ENCODE measurements around the gene SLC6A3.

The SLC6A3 gene

DNA sequence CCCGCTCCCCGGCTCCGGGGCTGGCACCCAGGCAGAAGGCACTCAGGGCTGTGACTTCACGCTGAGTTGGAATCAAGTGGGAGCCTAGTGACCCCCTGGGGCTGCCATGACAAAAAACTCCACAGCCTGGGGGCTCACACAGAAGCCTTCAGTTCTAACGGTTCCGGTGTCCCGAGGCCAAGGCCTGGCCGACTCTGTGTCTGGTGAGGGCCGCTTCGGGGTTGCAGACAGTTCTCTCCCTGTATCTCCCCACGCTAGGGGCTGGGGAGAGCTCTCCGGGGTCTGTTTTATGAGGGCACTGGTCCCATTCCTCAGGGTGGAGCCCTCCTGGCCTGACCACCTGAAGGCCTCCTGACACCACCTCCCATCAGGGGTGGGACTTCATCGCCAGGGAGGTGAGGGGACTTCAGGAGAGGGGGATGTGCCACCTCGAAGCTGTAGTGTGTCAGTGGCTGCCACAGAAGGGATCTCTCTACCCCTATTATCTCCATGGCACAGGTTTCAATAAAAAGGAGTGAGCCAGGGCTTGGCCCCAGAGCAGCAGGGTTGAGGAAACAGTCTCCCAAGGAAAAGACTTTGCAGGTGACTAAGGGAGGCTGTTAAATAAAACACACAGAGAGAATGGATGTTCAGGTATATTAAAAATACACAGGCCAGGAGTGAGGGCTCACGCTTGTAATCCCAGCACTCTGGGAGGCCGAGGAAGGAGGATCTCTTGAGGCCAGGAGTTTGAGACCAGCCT is 1.5 kb upstream of the SLC6A3 start:
- DNase-seq: peak in 6 of 42 donors; percentile 0 to 16 (median 13)
- intact Hi-C loops (cut with DNase I): no loop called here

DNA sequence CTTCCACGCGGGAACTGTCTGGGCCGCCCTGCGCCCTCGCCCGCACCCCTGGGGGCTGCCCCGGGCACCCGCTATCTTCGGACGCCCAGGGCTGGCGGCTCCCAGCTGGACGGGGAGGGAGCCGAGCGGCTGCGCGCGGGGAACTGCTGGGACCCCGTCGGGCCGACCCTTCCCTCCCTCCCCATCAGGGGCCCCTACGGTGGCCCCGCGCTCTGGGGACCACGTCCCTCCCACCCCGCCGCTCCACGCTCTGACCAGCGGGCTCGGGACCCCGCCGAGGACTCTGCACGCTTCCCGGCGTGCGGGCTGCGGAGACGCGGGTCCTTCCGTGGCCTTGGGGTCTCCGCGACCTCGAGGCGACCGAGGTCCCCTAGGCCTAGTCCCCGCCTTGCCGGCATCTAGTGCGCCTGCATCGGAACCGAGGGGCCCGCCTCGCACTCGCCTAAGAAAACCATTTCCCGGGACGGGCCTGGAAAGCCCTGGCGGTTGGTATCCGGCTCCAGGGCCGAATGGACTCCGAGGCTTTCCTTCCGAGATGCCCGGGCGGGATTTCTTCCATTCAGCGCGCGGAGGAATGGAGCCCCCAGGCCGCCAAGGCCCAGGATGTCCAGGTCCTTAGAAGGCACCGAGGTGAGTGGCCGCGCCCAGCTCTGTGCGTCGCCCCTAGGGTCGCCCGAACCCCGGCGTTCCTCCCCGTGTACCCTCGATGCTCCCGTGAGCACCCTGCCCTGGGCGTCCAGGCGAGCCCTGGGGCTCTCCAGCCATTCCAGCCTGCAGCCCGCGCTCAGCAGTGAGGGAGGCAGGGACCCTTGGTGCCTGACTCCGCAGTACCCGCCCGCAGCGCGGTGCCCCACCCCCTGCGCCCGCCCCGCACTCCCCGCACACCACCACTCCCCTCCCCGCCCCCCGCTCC is 705 bp upstream of the SLC6A3 start:
- peak in 7 of 42 donors; percentile 6 to 39 (median 11) for DNase-seq
- intact Hi-C loops (cut with DNase I): no loop called here

- peak in 6 of 42 donors; percentile 6 to 37 (median 12) for DNase-seq
- intact Hi-C loops (cut with DNase I): no loop called here
Observed at GRCh38 chr5:1444361-1445189, 665 bp downstream of the SLC6A3 start.

- intact Hi-C loops (cut with DNase I): no loop called here
- DNase-seq: peak in 4 of 42 donors; percentile 6 to 26 (median 16)
Observed at GRCh38 chr5:1443991-1444360, 1.3 kb downstream of the SLC6A3 start.

GRCh38 chr5:1443171-1443570 is 2.1 kb downstream of the SLC6A3 start:
- DNase-seq: peak in 3 of 42 donors; percentile 1 to 20 (median 11)
- intact Hi-C loops (cut with DNase I): no loop called here

DNA sequence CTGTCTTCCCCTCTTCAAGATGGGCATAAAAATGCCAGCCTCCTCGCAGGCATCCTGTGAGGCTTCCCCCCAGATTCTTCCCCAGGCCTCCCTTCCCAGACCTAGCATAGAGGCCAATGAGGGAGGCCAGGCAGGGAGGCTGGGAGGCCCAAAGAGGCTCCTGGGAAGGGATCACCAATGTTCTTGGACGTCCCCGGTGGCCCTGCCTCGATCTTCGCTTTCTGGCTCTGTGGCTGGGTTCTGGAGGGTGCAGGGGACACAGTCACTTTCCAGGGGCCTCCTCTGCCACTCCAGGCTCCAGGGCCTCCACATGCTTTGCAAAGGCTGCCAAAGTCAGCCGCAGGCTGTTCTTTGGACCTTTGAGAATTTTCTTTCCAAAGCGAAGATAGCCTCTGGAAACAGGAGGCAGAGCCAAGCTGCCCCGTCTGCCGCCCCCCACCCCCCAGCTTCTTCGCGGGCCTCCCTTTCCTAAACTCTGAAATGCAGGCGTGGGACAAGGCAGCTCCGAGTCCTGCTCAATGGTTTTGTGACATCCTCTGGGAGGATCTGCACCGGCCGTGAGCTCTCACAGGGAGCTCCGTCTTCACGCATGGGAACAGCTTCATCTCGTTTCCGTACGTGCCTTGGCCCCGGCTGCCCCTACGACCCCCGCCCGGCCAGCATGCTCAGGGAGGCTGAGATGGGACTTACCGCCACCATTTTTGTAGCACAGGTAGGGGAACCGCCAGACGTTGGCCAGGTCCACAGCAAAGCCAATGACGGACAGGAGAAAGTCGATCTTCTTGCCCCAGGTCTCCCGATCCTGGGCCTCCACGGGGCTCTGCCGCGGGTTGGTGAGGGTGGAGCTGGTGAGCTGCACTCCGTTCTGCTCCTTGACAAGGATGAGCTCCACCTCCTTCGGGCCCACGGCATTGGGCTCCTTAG is 2.8 kb downstream of the SLC6A3 start:
- intact Hi-C loops (cut with DNase I): no loop called here

GRCh38 chr5:1441166-1441865 is 3.9 kb downstream of the SLC6A3 start:
- DNase-seq: peak in 4 of 42 donors; percentile 6 to 33 (median 10)
- intact Hi-C loops (cut with DNase I): no loop called here

More for the DNA sequence above, 2.8 kb downstream of the SLC6A3 start:
- peak in 4 of 42 donors; percentile 6 to 32 (median 9) for DNase-seq

DNA sequence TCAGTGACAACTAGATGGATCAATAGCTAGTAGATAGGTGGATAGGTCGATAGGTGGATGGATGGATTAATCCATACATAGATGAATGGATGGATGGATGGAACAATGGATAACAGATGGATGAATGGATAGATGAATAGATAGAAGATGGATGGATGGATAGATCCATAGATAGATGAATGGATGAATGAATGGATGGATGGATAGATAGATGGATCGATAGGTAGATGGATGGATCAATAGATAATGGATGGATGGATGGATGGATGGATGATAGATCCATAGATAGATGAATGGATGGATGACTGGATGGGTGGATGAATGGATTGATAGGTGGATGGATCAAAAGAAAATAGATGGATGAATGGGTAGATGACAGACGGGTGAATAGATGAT is 5.1 kb downstream of the SLC6A3 start:
- intact Hi-C loops (cut with DNase I): no loop called here
- no peak for DNase-seq

- intact Hi-C loops (cut with DNase I): no loop called here
- DNase-seq: peak in 6 of 42 donors; percentile 3 to 18 (median 12)
Observed at GRCh38 chr5:1439388-1440097, 5.7 kb downstream of the SLC6A3 start.

DNA sequence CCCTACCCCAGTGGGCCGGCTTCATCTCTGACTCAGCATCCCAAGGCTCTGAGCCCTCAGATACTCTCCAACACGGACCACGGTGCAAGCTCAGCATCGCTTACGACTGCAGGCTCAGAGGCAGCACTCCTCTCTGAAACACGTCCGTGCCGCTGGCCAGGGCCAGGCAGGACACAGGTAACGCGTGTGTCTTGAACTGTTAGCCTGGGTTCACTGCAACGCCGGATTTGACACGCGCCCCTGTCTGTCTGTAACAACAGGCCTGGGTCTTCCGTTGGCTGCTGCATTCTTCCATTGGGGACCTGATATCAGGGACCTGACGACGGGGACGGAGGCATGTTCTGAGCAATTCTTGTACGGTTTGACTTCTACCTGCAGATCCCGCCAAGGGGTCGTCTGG is 6.4 kb downstream of the SLC6A3 start:
- DNase-seq: peak in 5 of 42 donors; percentile 1 to 29 (median 10)

GRCh38 chr5:1437876-1438559 is 7.2 kb downstream of the SLC6A3 start:
- intact Hi-C loops (cut with DNase I): no loop called here
- DNase-seq: peak in 8 of 42 donors; percentile 2 to 34 (median 10)

More for the DNA sequence above, 6.4 kb downstream of the SLC6A3 start:
- intact Hi-C loops (cut with DNase I): no loop called here

- intact Hi-C loops (cut with DNase I): no loop called here
- DNase-seq: peak in 5 of 42 donors; percentile 1 to 20 (median 7)
Observed at GRCh38 chr5:1437226-1437829, 7.9 kb downstream of the SLC6A3 start.

- peak in 7 of 42 donors; percentile 1 to 22 (median 10) for DNase-seq
- intact Hi-C loops (cut with DNase I): no loop called here
Observed at GRCh38 chr5:1436681-1437080, 8.6 kb downstream of the SLC6A3 start.

DNA sequence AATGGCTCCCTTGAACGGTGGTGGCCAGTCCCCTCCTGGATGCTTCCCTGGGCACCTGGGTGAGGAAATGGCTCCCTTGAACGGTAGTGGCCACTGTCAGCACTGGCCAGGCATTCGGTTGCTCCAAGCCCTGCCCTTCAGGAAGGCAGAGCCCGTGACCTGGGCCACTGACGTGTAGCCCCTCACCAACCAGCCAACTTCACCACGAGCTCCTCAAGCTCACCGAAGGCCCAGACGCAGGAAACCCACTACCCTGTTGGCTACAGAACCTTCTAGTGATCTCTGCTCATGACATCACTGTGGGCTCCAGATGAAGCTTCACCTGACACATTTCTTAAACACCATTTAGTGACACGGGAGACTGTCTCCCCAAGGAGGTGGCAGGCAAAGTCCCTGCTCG is 9.2 kb downstream of the SLC6A3 start:
- intact Hi-C loops (cut with DNase I): no loop called here
- peak in 6 of 42 donors; percentile 1 to 11 (median 7) for DNase-seq

DNA sequence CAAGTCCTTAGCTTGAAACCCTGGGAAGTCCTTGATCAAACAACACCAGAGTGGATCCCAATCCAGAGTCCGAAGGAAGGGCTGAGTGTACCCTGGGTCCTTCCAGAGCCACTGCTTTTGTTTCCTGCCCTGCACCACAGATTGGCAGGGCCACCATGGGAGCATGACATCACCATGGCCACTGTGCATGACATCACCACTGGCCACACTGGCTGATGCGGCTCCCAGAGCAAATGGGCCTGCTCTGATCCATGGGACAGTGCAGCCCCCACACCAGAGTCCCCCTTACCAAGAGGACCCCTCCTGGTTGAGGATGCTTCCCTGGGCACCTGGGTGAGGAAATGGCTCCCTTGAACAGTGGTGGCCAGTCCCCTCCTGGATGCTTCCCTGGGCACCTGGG is 9.9 kb downstream of the SLC6A3 start:
- intact Hi-C loops (cut with DNase I): no loop called here
- peak in 2 of 42 donors; percentile 8 to 21 for DNase-seq

- intact Hi-C loops (cut with DNase I): no loop called here
- peak in 7 of 42 donors; percentile 2 to 29 (median 5) for DNase-seq
Observed at GRCh38 chr5:1432296-1432695, 12.9 kb downstream of the SLC6A3 start.

Data from head of caudate nucleus (tissue), 42 donors.